Measurements from ENCODE around the gene CCND1. TPM values are rescaled to one million over a fixed set of nuclear protein-coding genes. Genes with fewer than 3 reads are reported as not detected.
A peak's percentile ranks its signal among the peaks of the same experiment; 100 is the strongest.

Gene CCND1
- total and polyA plus RNA-seq, 7 donors = 7.7 to 56.8 (median 15.0) TPM

GRCh38 chr11:69642549-69642912 lies 1.6 kb downstream of the CCND1 start:
- no peaks in the 10 kb centered on the region for H3K9me3 ChIP-seq
- TF ChIP-seq EP300 (IDR thresholded peaks at IDR 0.05) (no peak), POLR2AphosphoS5 (IDR thresholded peaks at IDR 0.05) (no peak), POLR2A (IDR thresholded peaks at IDR 0.05) (no peak), CTCF (IDR thresholded peaks at IDR 0.05) (no peak)
- no peaks in the 10 kb centered on the region for H3K36me3 ChIP-seq
- intact Hi-C loops (cut with DNase I) = loop anchor here (2.0 to 10.0 kb wide), 4 partner anchors 350 to 738 kb away; partner anchors contain the start of genes IGHMBP2, MRPL21 and MYEOV
- H3K4me1 ChIP-seq = peaks cover 0 to 78% (median 75%) of the 10 kb centered on the region in 4 donors
- peak overlapping the region; percentile 79 to 92 (median 86) for H3K27ac ChIP-seq
- 0 to 1% methylated on average over 40 of the region's 40 CpGs for WGBS, 2 donors
- H3K27me3 ChIP-seq = peaks cover 40 to 63% (median 61%) of the 10 kb centered on the region in 3 donors
- peak; percentile 65 for DNase-seq
- H3K4me3 ChIP-seq = peak overlapping the region; percentile 40 to 79 (median 70)

GRCh38 chr11:69642913-69643632 lies 2.1 kb downstream of the CCND1 start:
- DNase-seq = peak; percentile 86
- intact Hi-C loops (cut with DNase I) = loop anchor here (1.0 to 10.0 kb wide), 5 partner anchors 351 to 738 kb away; partner anchors contain the start of genes IGHMBP2, MRPL21 and MYEOV
- TF ChIP-seq CTCF (IDR thresholded peaks at IDR 0.05) (peak; percentile 61 to 93 (median 72)), POLR2AphosphoS5 (IDR thresholded peaks at IDR 0.05) (peak in 3 of 4 donors; percentile 18 to 73 (median 69)), EP300 (IDR thresholded peaks at IDR 0.05) (no peak)
- Histone ChIP-seq H3K4me1 (peaks cover 0 to 73% (median 70%) of the 10 kb centered on the region in 4 donors), H3K36me3 (peaks cover 0 to 5% (median 0%) of the 10 kb centered on the region in 4 donors), H3K27me3 (peaks cover 34 to 57% (median 55%) of the 10 kb centered on the region in 3 donors), H3K4me3 (peak overlapping the region; percentile 40 to 79 (median 70)), H3K9me3 (no peaks in the 10 kb centered on the region), H3K27ac (peak overlapping the region; percentile 79 to 92 (median 86))
- 0 to 1% methylated on average over 81 of the region's 81 CpGs for WGBS, 2 donors

- H3K36me3 ChIP-seq = peaks cover 0 to 11% (median 0%) of the 10 kb centered on the region in 4 donors
- no peak for DNase-seq
- peak overlapping the region; percentile 66 to 92 (median 86) for H3K27ac ChIP-seq
- WGBS, 2 donors = 33 to 61% methylated on average over 27 of the region's 27 CpGs
- H3K4me1 ChIP-seq = peaks cover 0 to 67% (median 64%) of the 10 kb centered on the region in 4 donors
- H3K9me3 ChIP-seq = no peaks in the 10 kb centered on the region
- intact Hi-C loops (cut with DNase I) = loop anchor here (1.0 to 10.0 kb wide), 6 partner anchors 27 to 739 kb away; partner anchors contain the start of genes IGHMBP2, MRPL21 and MYEOV
- TF ChIP-seq CTCF (IDR thresholded peaks at IDR 0.05) = no peak
- no peak for TF ChIP-seq POLR2A (IDR thresholded peaks at IDR 0.05)
- TF ChIP-seq POLR2AphosphoS5 (IDR thresholded peaks at IDR 0.05) = no peak
- no peak for TF ChIP-seq EP300 (IDR thresholded peaks at IDR 0.05)
- peak overlapping the region in 3 of 4 donors; percentile 70 to 79 (median 71) for H3K4me3 ChIP-seq
- peaks cover 29 to 52% (median 49%) of the 10 kb centered on the region in 3 donors for H3K27me3 ChIP-seq
These were observed 2.7 kb downstream of the CCND1 start for GRCh38 chr11:69643646-69644045.

- intact Hi-C loops (cut with DNase I) = loop anchor here (2.0 to 10.0 kb wide), 4 partner anchors 26 to 740 kb away; partner anchors contain the start of genes IGHMBP2, MRPL21 and MYEOV
- DNase-seq = peak; percentile 86
- TF ChIP-seq POLR2A (IDR thresholded peaks at IDR 0.05) (no peak), POLR2AphosphoS5 (IDR thresholded peaks at IDR 0.05) (peak in 2 of 4 donors; percentile 4 to 51), EP300 (IDR thresholded peaks at IDR 0.05) (no peak), CTCF (IDR thresholded peaks at IDR 0.05) (peak in 2 of 4 experiments; percentile 27 to 31)
- Histone ChIP-seq H3K27ac (peak overlapping the region; percentile 66 to 92 (median 86)), H3K4me1 (peaks cover 0 to 60% (median 58%) of the 10 kb centered on the region in 4 donors), H3K9me3 (no peaks in the 10 kb centered on the region), H3K36me3 (peaks cover 0 to 17% (median 0%) of the 10 kb centered on the region in 4 donors), H3K4me3 (peak overlapping the region in 3 of 4 donors; percentile 70 to 79 (median 71)), H3K27me3 (peaks cover 24 to 45% (median 43%) of the 10 kb centered on the region in 3 donors)
- 28 to 58% methylated on average over 24 of the region's 24 CpGs for WGBS, 2 donors
These were observed 3.4 kb downstream of the CCND1 start for GRCh38 chr11:69644071-69644961.
